Spleen (tissue), 11 donors: ENCODE data around the gene TEX2. TPM values are rescaled to one million over a fixed set of nuclear protein-coding genes. Genes with fewer than 3 reads are reported as not detected.

Source experiments
- DNase-seq: peaks from one replicate; pipeline ENCODE4 v3.0.0-alpha.2; 2020
- H3K27ac ChIP-seq, 8 donors: fragments of 200-600 bp; sonication (generic) in 7 of 8; 1 replicate in 4 of 8; 2 replicates in 4 of 8; pipeline versions ENCODE4 v1.5.0 to v1.8.0; 2016 to 2021; ENCODE audit warnings: inconsistent platforms in 4 of 8, mild to moderate bottlenecking in 4 of 8, moderate library complexity in 1 of 8
- H3K27me3 ChIP-seq, 7 donors: fragments of 200-600 bp; sonication (generic) in 6 of 7; replicated peaks in 1 of 7; 1 replicate in 4 of 7; 2 replicates in 3 of 7; pipeline versions ENCODE4 v1.5.0 to v1.8.0; 2016 to 2021; ENCODE audit warnings: inconsistent platforms in 3 of 7, mild to moderate bottlenecking in 1 of 7
- H3K36me3 ChIP-seq, 6 donors: fragments of 200-600 bp; sonication (generic) in 5 of 6; 1 replicate in 4 of 6; 2 replicates in 2 of 6; pipeline versions ENCODE4 v1.5.0 to v1.8.0; 2016 to 2021; ENCODE audit warnings: inconsistent platforms in 2 of 6
- H3K4me1 ChIP-seq, 6 donors: fragments of 200-600 bp; sonication (generic) in 5 of 6; 1 replicate in 3 of 6; 2 replicates in 3 of 6; pipeline versions ENCODE4 v1.5.0 to v1.8.0; 2016 to 2021; ENCODE audit warnings: inconsistent platforms in 3 of 6
- H3K4me3 ChIP-seq, 8 donors: fragments of 200-600 bp; sonication (generic) in 7 of 8; 1 replicate in 4 of 8; 2 replicates in 4 of 8; pipeline versions ENCODE4 v1.5.0 to v1.8.0; 2016 to 2021; ENCODE audit warnings: inconsistent platforms in 4 of 8, mild to moderate bottlenecking in 4 of 8, moderate library complexity in 2 of 8
- H3K9me3 ChIP-seq, 8 donors: fragments of 200-600 bp; sonication (generic) in 7 of 8; 1 replicate in 4 of 8; 2 replicates in 4 of 8; pipeline versions ENCODE4 v1.5.0 to v1.8.0; 2016 to 2021; ENCODE audit warnings: inconsistent platforms in 4 of 8
- POLR2A ChIP-seq, 3 donors: fragments of 450-650 bp; IDR thresholded peaks; one replicate each; pipeline ENCODE4 v1.5.1; 2017; ENCODE audit warnings: antibody characterized with exemption in 3 of 3, mild to moderate bottlenecking in 1 of 3
- POLR2AphosphoS5 ChIP-seq, 3 donors: sonication (generic); formaldehyde crosslinking; IDR thresholded peaks; one replicate each; pipeline ENCODE4 v1.5.1; 2017; ENCODE audit warnings: antibody characterized with exemption in 3 of 3
- WGBS, 5 donors: extraction: QIAGEN DNeasy Blood & Tissue Kit in 3 of 5; methylation state at CpG; one replicate each; pipeline versions ENCODE4 v1.1.5 to v1.1.7; 2013 to 2018; 5-methylcytosine and 5-hydroxymethylcytosine counted together
- intact Hi-C: fragments of 100-400 bp; cut with DNase I; formaldehyde crosslinking; loops from one replicate; pipeline ENCODE4 v1.15.0; 2023; ENCODE audit warnings: low total_unique reads
- polyA plus RNA-seq, 3 donors: library from polyadenylated mRNA; stranded (reverse); fragments of 200-250 nt; gene quantifications; one replicate each; pipeline ENCODE4 v1.2.1, GENCODE V29; 2013
- total RNA-seq, 7 donors: library from RNA; depleted of rRNA in 3 of 7; stranded (reverse); fragments of >200 nt in 3 of 7; fragmentation: NEBNext Ultra II Directional in 4 of 7; extraction: Animal tissue kit (Norgen Biotek cat#: 25700) in 4 of 7; gene quantifications; one replicate each; pipeline versions ENCODE4 v1.1.0 to v1.2.1, GENCODE V29; 2016 to 2021
- TF ChIP-seq, protein P1 (sequence below), 11 experiments: fragments of 200-600 bp in 7 of 11; fragments of 450-650 bp in 4 of 11; sonication (generic) in 4 of 11; IDR thresholded peaks in 8 of 11; conservative IDR thresholded peaks in 3 of 11; 1 replicate in 7 of 11; 2 replicates in 4 of 11; pipeline versions ENCODE4 v1.4.0 to v1.8.0; 2016 to 2021; ENCODE audit warnings: antibody characterized with exemption in 11 of 11, inconsistent platforms in 4 of 11, mild to moderate bottlenecking in 1 of 11
- donor health status: healthy with polysubstance abuse.
- donor health status: DM: no; HTN: no; CAD: no; lungs with moderate emphysema.
- donor health status: DM: no; HTN: no; CAD: no.
- donor health status: Bipolar disorder and iron deficiency.
- donor health status: healthy.
- donor health status: DM: no; HTN: no; CAD: no.
- donor health status: DM: yes; HTN: yes; CAD: no.

TEX2 gene
- total and polyA plus RNA-seq, 10 donors = 3.0 to 44.5 (median 26.7) TPM

DNA sequence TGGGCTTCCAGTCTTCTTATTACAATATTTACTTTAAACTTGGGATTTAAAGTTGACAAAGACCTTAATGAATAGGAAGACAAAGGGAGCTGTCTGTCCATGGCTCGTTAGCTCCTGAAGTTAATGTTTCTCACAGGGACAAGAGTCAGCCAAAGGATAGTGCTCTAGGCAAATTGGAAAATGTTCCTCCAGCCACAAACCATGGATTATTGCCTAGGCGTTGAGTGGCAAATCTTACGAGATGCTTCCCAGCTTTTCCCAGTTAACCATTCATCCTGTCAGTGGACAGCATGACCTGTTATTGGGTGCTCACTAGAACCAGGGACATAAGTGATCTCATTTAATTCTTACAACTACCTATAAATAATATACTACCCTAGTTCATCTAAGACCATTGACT is 3.6 kb downstream of the TEX2 start:
- TF ChIP-seq POLR2AphosphoS5 (IDR thresholded peaks at IDR 0.05) = no peak
- TF ChIP-seq, protein P1, sequence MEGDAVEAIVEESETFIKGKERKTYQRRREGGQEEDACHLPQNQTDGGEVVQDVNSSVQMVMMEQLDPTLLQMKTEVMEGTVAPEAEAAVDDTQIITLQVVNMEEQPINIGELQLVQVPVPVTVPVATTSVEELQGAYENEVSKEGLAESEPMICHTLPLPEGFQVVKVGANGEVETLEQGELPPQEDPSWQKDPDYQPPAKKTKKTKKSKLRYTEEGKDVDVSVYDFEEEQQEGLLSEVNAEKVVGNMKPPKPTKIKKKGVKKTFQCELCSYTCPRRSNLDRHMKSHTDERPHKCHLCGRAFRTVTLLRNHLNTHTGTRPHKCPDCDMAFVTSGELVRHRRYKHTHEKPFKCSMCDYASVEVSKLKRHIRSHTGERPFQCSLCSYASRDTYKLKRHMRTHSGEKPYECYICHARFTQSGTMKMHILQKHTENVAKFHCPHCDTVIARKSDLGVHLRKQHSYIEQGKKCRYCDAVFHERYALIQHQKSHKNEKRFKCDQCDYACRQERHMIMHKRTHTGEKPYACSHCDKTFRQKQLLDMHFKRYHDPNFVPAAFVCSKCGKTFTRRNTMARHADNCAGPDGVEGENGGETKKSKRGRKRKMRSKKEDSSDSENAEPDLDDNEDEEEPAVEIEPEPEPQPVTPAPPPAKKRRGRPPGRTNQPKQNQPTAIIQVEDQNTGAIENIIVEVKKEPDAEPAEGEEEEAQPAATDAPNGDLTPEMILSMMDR (IDR thresholded peaks at IDR 0.05 in 8 of 11, conservative IDR thresholded peaks at IDR 0.05 in 3 of 11) = no peak
- TF ChIP-seq POLR2A (IDR thresholded peaks at IDR 0.05) = no peak
- no peak overlapping the region for H3K4me3 ChIP-seq
- H3K36me3 ChIP-seq = no peaks in the 10 kb centered on the region
- no peaks in the 10 kb centered on the region for H3K27me3 ChIP-seq
- no peak for DNase-seq
- H3K27ac ChIP-seq = no peak overlapping the region
- H3K4me1 ChIP-seq = peaks cover 0 to 58% (median 30%) of the 10 kb centered on the region in 6 donors
- no peaks in the 10 kb centered on the region for H3K9me3 ChIP-seq
- 92 to 98% (median 94%) methylated on average over 3 of the region's 3 CpGs for WGBS, 5 donors
- intact Hi-C loops = no loop called here

- Histone ChIP-seq H3K27ac (no peak overlapping the region), H3K4me1 (peaks cover 0 to 46% (median 25%) of the 10 kb centered on the region in 6 donors), H3K4me3 (no peak overlapping the region), H3K36me3 (no peaks in the 10 kb centered on the region), H3K27me3 (no peaks in the 10 kb centered on the region), H3K9me3 (no peaks in the 10 kb centered on the region)
- intact Hi-C loops = no loop called here
- no peak for DNase-seq
- 86 to 95% (median 94%) methylated on average over 9 of the region's 9 CpGs for WGBS, 5 donors
- TF ChIP-seq, protein P1 (IDR thresholded peaks at IDR 0.05 in 8 of 11, conservative IDR thresholded peaks at IDR 0.05 in 3 of 11) = no peak
- TF ChIP-seq POLR2A (IDR thresholded peaks at IDR 0.05) = no peak
- TF ChIP-seq POLR2AphosphoS5 (IDR thresholded peaks at IDR 0.05) = no peak
These were observed 5.9 kb downstream of the TEX2 start for GRCh38 chr17:64256913-64257807.

DNA sequence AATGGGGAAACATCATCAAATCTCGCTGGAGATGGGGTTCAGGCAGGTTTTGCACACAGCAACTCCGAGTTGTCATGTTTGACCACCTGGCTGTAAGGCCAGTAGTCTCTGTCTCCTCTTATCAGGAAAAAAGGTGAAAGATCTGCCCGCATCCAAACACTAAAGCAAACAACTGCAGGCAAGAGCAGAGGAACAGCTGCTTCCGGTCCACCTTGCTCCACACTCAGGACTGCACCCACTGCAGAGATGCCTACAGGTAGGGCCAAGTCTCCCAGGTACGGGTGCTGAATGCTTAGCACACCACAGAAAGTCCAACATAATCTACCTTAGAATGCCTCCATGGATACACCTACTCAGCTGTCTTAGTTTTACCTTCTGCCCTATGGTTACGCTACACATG is 7.3 kb downstream of the TEX2 start:
- intact Hi-C loops = no loop called here
- Histone ChIP-seq H3K27me3 (no peaks in the 10 kb centered on the region), H3K27ac (no peak overlapping the region), H3K36me3 (no peaks in the 10 kb centered on the region), H3K4me1 (peaks cover 0 to 32% (median 11%) of the 10 kb centered on the region in 6 donors), H3K4me3 (no peak overlapping the region), H3K9me3 (no peaks in the 10 kb centered on the region)
- no peak for DNase-seq
- 89 to 96% (median 93%) methylated on average over 6 of the region's 6 CpGs for WGBS, 5 donors
- TF ChIP-seq POLR2AphosphoS5 (IDR thresholded peaks at IDR 0.05) (no peak), POLR2A (IDR thresholded peaks at IDR 0.05) (no peak)
- TF ChIP-seq, protein P1 (IDR thresholded peaks at IDR 0.05 in 8 of 11, conservative IDR thresholded peaks at IDR 0.05 in 3 of 11) = no peak

DNA sequence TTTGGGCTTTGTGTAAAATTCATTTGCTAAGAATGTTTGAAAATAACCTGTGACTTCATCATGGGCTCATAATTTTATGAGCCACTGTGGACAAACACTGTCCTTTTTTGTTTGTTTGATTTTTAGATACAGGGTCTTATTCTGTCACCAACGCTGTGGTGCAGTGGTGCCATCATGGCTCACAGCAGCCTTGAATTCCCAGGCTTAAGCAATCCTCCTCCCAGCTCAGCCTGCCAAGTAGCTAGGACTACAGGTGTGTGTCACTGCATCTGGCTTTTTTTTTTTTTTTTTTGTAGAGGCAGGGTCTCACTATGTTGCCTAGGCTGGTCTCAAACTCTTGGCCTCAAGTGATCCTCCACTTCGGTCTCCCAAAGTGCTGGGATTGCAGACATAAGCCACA is 8.3 kb downstream of the TEX2 start:
- Histone ChIP-seq H3K9me3 (no peaks in the 10 kb centered on the region), H3K4me3 (no peak overlapping the region), H3K4me1 (peaks cover 0 to 29% (median 6%) of the 10 kb centered on the region in 6 donors), H3K27ac (no peak overlapping the region), H3K36me3 (no peaks in the 10 kb centered on the region), H3K27me3 (no peaks in the 10 kb centered on the region)
- no peak for TF ChIP-seq POLR2A (IDR thresholded peaks at IDR 0.05)
- no peak for DNase-seq
- intact Hi-C loops = no loop called here
- 90 to 100% (median 97%) methylated on average over 2 of the region's 2 CpGs for WGBS, 5 donors
